Activated CD4-positive, alpha-beta T cell treated with anti-CD3 and anti-CD28 coated beads for 36 hours (primary cell): ENCODE results near the gene TMTC3. TPM values are rescaled to one million over a fixed set of nuclear protein-coding genes. Genes with fewer than 3 reads are reported as not detected.

Experiments
- ATAC-seq: fragments of 200-7000 bp; cut with Tn5 transposase; one replicate; pipeline ENCODE4 v1.10.0; 2021; ENCODE audit warnings: mild to moderate bottlenecking, moderate library complexity
- CTCF ChIA-PET: fragments of 350-600 bp; sonication (Branson Sonifier 250); formaldehyde crosslinking; loops from one replicate; lab custom pipeline; 2021; ENCODE audit warnings: antibody characterized with exemption; lab: Charles Lee
- POLR2A ChIA-PET: fragments of 350-600 bp; sonication (Branson Sonifier 250); formaldehyde crosslinking; loops from one replicate; lab custom pipeline; 2021; ENCODE audit warnings: antibody characterized with exemption, inconsistent platforms; lab: Charles Lee
- DNase-seq: peaks from one replicate; pipeline ENCODE4 v3.0.0-alpha.2; 2020
- H3K27ac Mint-ChIP-seq: one replicate; pipeline ENCODE4 v1.8.0; 2021; ENCODE audit warnings: mixed read lengths
- H3K27me3 Mint-ChIP-seq: one replicate; pipeline ENCODE4 v1.8.0; 2021; ENCODE audit warnings: mixed read lengths
- H3K36me3 Mint-ChIP-seq: one replicate; pipeline ENCODE4 v1.8.0; 2021; ENCODE audit warnings: low read depth, mixed read lengths
- H3K4me1 Mint-ChIP-seq: one replicate; pipeline ENCODE4 v1.8.0; 2021; ENCODE audit warnings: mixed read lengths
- H3K4me3 Mint-ChIP-seq: one replicate; pipeline ENCODE4 v1.8.0; 2021; ENCODE audit warnings: mild to moderate bottlenecking, moderate library complexity, mixed read lengths
- H3K9me3 Mint-ChIP-seq: one replicate; pipeline ENCODE4 v1.8.0; 2021; ENCODE audit warnings: low read depth, mixed read lengths
- intact Hi-C, 2 experiments: fragments of 100-400 bp; cut with DNase I in 1 of 2; cut with micrococcal nuclease in 1 of 2; formaldehyde crosslinking; loops; one replicate each; pipeline versions ENCODE4 v1.14.2 to v1.15.1; 2022 to 2024; cut with DNase I, micrococcal nuclease
- total RNA-seq, 2 experiments: library from RNA; stranded (reverse); gene quantifications; one replicate each; pipeline ENCODE4 v1.2.3, GENCODE V29; 2021

Gene TMTC3
- total RNA-seq, 2 experiments from 2014 or later, result 5.8 to 6.2 TPM

DNA sequence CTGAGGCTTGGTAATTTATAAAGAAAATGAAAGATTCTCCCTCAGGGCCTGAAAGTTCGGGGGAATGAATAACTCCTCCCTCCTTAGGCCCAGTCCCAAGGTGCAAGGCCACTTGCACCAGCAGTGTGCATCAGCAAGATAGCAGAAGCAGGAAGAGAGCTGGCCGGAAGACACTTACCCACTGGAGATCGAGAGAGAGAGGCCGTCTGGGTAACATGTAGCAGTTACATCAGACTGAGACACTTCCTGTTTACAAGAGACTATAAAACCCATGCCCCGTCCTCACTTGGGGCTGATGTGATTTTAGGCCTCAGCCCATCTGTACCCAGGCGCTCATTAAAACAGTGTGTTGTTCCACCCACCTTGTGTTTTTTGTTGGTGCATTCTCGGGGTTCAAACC is 85.2 kb downstream of the TMTC3 start:
- ATAC-seq, result peak; percentile 12
- Mint-ChIP-seq H3K36me3 (no peaks in the 10 kb centered on the region), H3K27me3 (no peaks in the 10 kb centered on the region), H3K4me1 (peaks cover 6% of the 10 kb centered on the region), H3K27ac (peak overlapping the region; percentile 59), H3K4me3 (no peak overlapping the region), H3K9me3 (peaks cover 2% of the 10 kb centered on the region)
- POLR2A ChIA-PET, result no interaction called here
- CTCF ChIA-PET, result no interaction called here
- intact Hi-C loops, result no loop called here
- DNase-seq, result no peak

GRCh38 chr12:88227871-88228270 is 85.8 kb downstream of the TMTC3 start:
- Mint-ChIP-seq H3K36me3 (no peaks in the 10 kb centered on the region), H3K27me3 (no peaks in the 10 kb centered on the region), H3K27ac (no peak overlapping the region), H3K4me1 (peaks cover 6% of the 10 kb centered on the region), H3K4me3 (no peak overlapping the region), H3K9me3 (peaks cover 2% of the 10 kb centered on the region)
- intact Hi-C loops, result no loop called here
- ChIA-PET CTCF (no interaction called here), POLR2A (no interaction called here)
- no peak for DNase-seq
- no peak for ATAC-seq

DNA sequence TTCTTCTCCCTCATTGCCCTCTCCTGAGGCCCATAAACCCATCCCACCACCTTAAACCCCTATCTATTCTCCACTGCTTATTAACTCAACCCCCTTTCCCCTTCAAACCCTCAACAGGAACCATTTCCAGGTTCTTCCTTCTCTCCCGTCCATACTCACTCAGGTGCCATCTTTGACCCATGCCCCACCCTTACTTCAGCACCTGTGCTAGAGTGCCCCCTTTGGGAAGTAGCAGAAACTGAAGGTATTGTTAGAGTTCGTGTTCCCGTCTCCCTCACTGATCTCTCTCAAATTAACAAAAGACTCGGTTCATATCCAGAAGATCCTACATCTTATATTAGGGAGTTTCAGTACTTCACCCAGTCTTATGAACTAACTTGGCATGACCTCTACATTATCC is 86.6 kb downstream of the TMTC3 start:
- CTCF ChIA-PET, result interaction anchor here (0.6 kb wide), 1 partner anchor 23 kb away, joined by 3 read pairs; no protein-coding TSS in a partner anchor
- H3K36me3 Mint-ChIP-seq, result no peaks in the 10 kb centered on the region
- H3K4me1 Mint-ChIP-seq, result peaks cover 6% of the 10 kb centered on the region
- peaks cover 2% of the 10 kb centered on the region for H3K9me3 Mint-ChIP-seq
- no peak overlapping the region for H3K4me3 Mint-ChIP-seq
- POLR2A ChIA-PET, result no interaction called here
- intact Hi-C loops, result no loop called here
- H3K27ac Mint-ChIP-seq, result no peak overlapping the region
- H3K27me3 Mint-ChIP-seq, result no peaks in the 10 kb centered on the region
- DNase-seq (no peak), ATAC-seq (no peak)

- ChIA-PET POLR2A (no interaction called here), CTCF (no interaction called here)
- Mint-ChIP-seq H3K4me1 (peaks cover 13% of the 10 kb centered on the region), H3K27ac (no peak overlapping the region), H3K9me3 (no peaks in the 10 kb centered on the region), H3K4me3 (no peak overlapping the region), H3K27me3 (no peaks in the 10 kb centered on the region), H3K36me3 (peaks cover 1% of the 10 kb centered on the region)
- intact Hi-C loops, result no loop called here
- ATAC-seq, result no peak
- no peak for DNase-seq
Observed at GRCh38 chr12:88230271-88230670, 88.2 kb downstream of the TMTC3 start.

GRCh38 chr12:88235183-88235833 is 93.2 kb downstream of the TMTC3 start:
- CTCF ChIA-PET, result interaction anchor here (0.5 kb wide), 1 partner anchor 37 kb away, joined by 3 read pairs; no protein-coding TSS in a partner anchor
- no peak overlapping the region for H3K4me3 Mint-ChIP-seq
- intact Hi-C loops, result loop anchor here (1.0 to 5.0 kb wide), 5 partner anchors 64 to 992 kb away; partner anchors contain the start of genes CEP290 (in 2 of the 2) and TMTC3 (in 2 of the 2)
- H3K27me3 Mint-ChIP-seq, result no peaks in the 10 kb centered on the region
- no peaks in the 10 kb centered on the region for H3K9me3 Mint-ChIP-seq
- peak overlapping the region; percentile 78 for H3K27ac Mint-ChIP-seq
- peaks cover 36% of the 10 kb centered on the region for H3K4me1 Mint-ChIP-seq
- H3K36me3 Mint-ChIP-seq, result peaks cover 4% of the 10 kb centered on the region
- peak; percentile 85 for ATAC-seq
- peak; percentile 58 for DNase-seq
- POLR2A ChIA-PET, result no interaction called here

DNA sequence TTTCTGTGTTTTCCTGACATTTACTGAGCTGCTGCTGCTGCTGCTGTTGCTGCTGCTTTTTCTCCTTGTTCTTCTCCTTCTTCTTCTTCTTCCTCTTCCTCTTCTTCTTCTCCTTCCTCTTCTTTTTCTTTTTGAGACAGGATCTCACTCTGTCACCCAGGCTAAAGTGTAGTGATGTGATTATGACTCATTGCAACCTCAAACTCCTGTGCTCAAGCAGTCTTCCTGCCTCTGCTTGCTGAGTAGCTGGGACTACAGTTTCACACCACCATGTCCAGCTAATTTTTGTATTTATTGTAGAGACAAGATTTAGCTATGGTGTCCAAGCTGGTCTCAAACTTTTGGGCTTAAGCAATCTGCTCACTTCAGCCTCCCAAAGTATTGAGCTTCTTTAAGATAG is 95.8 kb downstream of the TMTC3 start:
- peak; percentile 41 for ATAC-seq
- Mint-ChIP-seq H3K9me3 (no peaks in the 10 kb centered on the region), H3K4me3 (peak overlapping the region; percentile 4), H3K27ac (peak overlapping the region; percentile 80), H3K4me1 (peaks cover 53% of the 10 kb centered on the region), H3K36me3 (peaks cover 8% of the 10 kb centered on the region), H3K27me3 (no peaks in the 10 kb centered on the region)
- intact Hi-C loops, result loop anchor here (5.0 kb wide), 3 partner anchors 96 to 989 kb away; partner anchors contain the start of genes CEP290 (in 1 of the 2) and TMTC3 (in 1 of the 2)
- POLR2A ChIA-PET, result interaction anchor here (0.9 kb wide), 1 partner anchor 62 kb away, joined by 3 read pairs; no protein-coding TSS in a partner anchor
- CTCF ChIA-PET, result interaction anchor here (1.2 kb wide), 1 partner anchor 61 kb away, joined by 4 read pairs; no protein-coding TSS in a partner anchor
- DNase-seq, result peak; percentile 23

DNA sequence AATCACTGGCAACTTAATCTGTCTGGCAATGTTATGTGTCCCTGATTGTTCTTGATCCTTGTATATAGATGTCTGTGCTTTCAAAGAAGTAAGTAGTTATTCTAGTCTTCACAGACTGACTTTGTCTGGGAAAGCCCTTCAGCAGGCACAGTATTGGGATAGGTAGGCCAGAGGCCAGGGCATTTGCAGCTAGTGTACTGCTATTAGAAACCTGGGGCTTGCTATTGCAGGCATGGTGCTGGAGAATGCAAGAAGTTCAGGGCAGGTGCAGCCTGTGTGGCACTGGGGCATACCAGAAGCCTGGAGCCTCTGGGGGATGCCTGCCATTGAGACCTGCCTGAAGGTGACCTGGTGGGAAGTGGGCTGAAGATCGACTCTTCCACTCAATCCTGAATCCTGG is 96.3 kb downstream of the TMTC3 start:
- Mint-ChIP-seq H3K4me3 (no peak overlapping the region), H3K27me3 (no peaks in the 10 kb centered on the region), H3K36me3 (peaks cover 8% of the 10 kb centered on the region), H3K27ac (no peak overlapping the region), H3K9me3 (no peaks in the 10 kb centered on the region), H3K4me1 (peaks cover 57% of the 10 kb centered on the region)
- POLR2A ChIA-PET, result interaction anchor here (0.9 kb wide), 1 partner anchor 62 kb away, joined by 3 read pairs; no protein-coding TSS in a partner anchor
- CTCF ChIA-PET, result interaction anchor here (1.2 kb wide), 1 partner anchor 60 kb away, joined by 4 read pairs; no protein-coding TSS in a partner anchor
- intact Hi-C loops, result loop anchor here (5.0 kb wide), 3 partner anchors 96 to 989 kb away; partner anchors contain the start of genes CEP290 (in 1 of the 2) and TMTC3 (in 1 of the 2)
- DNase-seq (no peak), ATAC-seq (no peak)

- ChIA-PET CTCF (interaction anchor here (1.8 kb wide), 1 partner anchor 57 kb away, joined by 7 read pairs; no protein-coding TSS in a partner anchor), POLR2A (interaction anchor here (0.8 to 1.1 kb wide), 2 partner anchors 57 to 100 kb away, joined by 4 to 18 read pairs; partner anchors contain the start of genes CEP290 and TMTC3)
- Mint-ChIP-seq H3K36me3 (peaks cover 11% of the 10 kb centered on the region), H3K4me1 (peaks cover 36% of the 10 kb centered on the region), H3K27ac (peak overlapping the region; percentile 91), H3K27me3 (peaks cover 13% of the 10 kb centered on the region), H3K4me3 (no peak overlapping the region), H3K9me3 (no peaks in the 10 kb centered on the region)
- DNase-seq (peak; percentile 57), ATAC-seq (peak; percentile 95)
- intact Hi-C loops, result loop anchor here (1.0 to 10.0 kb wide), 6 partner anchors 57 to 1705 kb away; a partner anchor contains a TSS
Observed at GRCh38 chr12:88241862-88242570, 99.9 kb downstream of the TMTC3 start.

GRCh38 chr12:88242571-88242925 is 100.4 kb downstream of the TMTC3 start:
- H3K36me3 Mint-ChIP-seq, result peaks cover 11% of the 10 kb centered on the region
- H3K4me3 Mint-ChIP-seq, result no peak overlapping the region
- DNase-seq (no peak), ATAC-seq (no peak)
- ChIA-PET CTCF (interaction anchor here (1.8 kb wide), 1 partner anchor 57 kb away, joined by 7 read pairs; no protein-coding TSS in a partner anchor), POLR2A (interaction anchor here (1.1 kb wide), 1 partner anchor 57 kb away, joined by 18 read pairs; no protein-coding TSS in a partner anchor)
- intact Hi-C loops, result loop anchor here (1.0 to 10.0 kb wide), 6 partner anchors 57 to 1705 kb away; a partner anchor contains a TSS
- peaks cover 13% of the 10 kb centered on the region for H3K27me3 Mint-ChIP-seq
- H3K9me3 Mint-ChIP-seq, result no peaks in the 10 kb centered on the region
- peak overlapping the region; percentile 91 for H3K27ac Mint-ChIP-seq
- H3K4me1 Mint-ChIP-seq, result peaks cover 31% of the 10 kb centered on the region

DNA sequence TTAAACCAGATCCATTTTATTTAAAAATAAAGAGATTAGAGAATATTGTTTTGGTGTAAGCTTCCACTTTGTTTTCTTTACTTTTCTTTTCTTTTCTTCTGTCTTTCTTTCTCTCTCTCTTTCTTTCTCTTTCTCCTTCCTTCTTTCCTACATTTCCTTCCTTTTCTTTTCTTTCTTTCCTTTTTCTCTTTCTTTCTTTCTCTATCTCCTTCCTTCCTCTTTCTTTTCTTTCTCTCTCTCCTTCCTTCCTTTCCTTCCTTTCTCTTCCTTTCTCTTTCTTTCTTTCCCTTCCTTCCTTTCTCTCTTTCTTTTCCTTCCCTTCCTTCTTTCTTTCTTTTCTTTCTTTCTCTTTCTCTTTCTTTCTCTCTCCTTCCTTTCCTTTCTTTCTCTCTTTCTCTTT is 100.8 kb downstream of the TMTC3 start:
- CTCF ChIA-PET, result interaction anchor here (1.8 kb wide), 1 partner anchor 56 kb away, joined by 7 read pairs; no protein-coding TSS in a partner anchor
- Mint-ChIP-seq H3K27ac (peak overlapping the region; percentile 91), H3K4me1 (peaks cover 28% of the 10 kb centered on the region), H3K4me3 (no peak overlapping the region), H3K27me3 (peaks cover 13% of the 10 kb centered on the region), H3K9me3 (no peaks in the 10 kb centered on the region), H3K36me3 (peaks cover 11% of the 10 kb centered on the region)
- DNase-seq (no peak), ATAC-seq (no peak)
- intact Hi-C loops, result loop anchor here (1.0 to 10.0 kb wide), 6 partner anchors 56 to 1704 kb away; a partner anchor contains a TSS
- POLR2A ChIA-PET, result no interaction called here

DNA sequence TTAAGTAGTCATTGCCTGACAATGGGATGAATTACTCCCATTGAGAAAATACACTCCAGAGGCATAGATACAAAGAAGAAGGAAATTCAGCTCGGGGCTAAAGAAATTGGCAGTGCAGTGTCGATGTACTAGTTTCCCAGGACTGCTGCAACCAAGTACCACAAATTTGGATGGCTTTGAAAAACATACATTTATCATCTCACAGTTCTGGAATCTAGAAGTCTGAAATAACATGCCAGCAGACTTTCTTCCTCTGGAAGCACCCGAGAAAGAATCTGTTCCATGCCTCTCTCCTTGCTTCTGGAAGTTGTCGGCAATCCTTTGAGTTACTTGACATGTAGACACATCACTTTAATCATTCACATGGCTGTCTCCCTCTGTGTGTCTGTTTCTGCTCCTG is 101.9 kb downstream of the TMTC3 start:
- intact Hi-C loops, result loop anchor here (5.0 to 10.0 kb wide), 4 partner anchors 87 to 1703 kb away; a partner anchor contains a TSS
- ATAC-seq (no peak), DNase-seq (no peak)
- ChIA-PET POLR2A (no interaction called here), CTCF (no interaction called here)
- Mint-ChIP-seq H3K4me3 (no peak overlapping the region), H3K36me3 (peaks cover 11% of the 10 kb centered on the region), H3K27me3 (peaks cover 15% of the 10 kb centered on the region), H3K4me1 (peaks cover 20% of the 10 kb centered on the region), H3K27ac (no peak overlapping the region), H3K9me3 (no peaks in the 10 kb centered on the region)
